Glomerular visceral epithelial cell (primary cell): ENCODE data around the gene RBFOX2.

Experiments
- DNase-seq: peaks from one replicate; pipeline ENCODE4 v3.0.0-alpha.2; 2016; ENCODE audit errors: extremely low spot score

Gene RBFOX2

DNA sequence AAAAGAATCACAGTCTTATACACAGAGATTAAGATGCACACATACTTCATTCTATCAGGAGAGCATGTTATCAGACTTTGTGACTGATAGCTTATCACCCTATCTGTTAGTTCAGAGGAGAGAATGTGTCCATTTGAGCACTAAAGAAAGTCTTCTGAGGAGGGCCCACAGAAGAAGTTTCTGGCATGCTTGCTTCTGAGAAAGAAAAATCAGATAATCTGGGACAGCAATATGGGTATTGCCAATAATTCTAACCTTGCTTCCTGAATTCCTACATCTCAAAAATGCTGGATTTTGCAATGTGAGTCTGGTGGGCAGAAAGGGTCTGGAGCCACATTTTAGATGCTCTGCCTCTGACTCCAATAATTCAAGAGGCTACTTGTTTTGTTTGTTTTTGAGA is 128.9 kb downstream of the RBFOX2 start:
- no peak for DNase-seq

DNA sequence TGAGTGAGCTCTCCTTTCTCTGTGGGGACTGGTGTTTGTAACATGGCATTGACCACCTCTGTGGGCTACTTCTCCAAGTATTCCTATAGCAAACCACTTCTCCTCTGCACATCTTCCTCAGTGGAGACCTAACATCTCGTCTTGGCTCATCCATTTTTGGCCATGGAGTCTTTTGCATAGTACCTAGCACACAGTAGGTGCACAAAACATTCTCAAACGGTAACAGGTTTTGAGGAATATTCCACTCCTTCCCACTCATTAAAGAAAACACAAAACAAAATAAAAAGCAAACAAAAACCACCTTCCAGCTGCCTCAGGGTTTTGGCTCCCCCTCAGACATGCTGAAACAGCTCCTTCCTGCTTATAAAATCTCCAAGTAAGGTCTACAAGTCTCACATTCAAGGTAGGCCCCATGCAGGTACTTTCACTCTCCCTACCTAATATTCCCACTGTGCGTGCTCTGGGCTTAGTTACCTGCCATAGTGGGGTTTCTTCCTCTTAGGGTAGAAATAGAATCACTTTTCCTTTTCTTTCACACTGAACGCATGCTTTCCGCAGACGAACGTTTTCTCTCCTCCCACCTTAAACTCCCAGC is 132.4 kb downstream of the RBFOX2 start:
- no peak for DNase-seq

DNA sequence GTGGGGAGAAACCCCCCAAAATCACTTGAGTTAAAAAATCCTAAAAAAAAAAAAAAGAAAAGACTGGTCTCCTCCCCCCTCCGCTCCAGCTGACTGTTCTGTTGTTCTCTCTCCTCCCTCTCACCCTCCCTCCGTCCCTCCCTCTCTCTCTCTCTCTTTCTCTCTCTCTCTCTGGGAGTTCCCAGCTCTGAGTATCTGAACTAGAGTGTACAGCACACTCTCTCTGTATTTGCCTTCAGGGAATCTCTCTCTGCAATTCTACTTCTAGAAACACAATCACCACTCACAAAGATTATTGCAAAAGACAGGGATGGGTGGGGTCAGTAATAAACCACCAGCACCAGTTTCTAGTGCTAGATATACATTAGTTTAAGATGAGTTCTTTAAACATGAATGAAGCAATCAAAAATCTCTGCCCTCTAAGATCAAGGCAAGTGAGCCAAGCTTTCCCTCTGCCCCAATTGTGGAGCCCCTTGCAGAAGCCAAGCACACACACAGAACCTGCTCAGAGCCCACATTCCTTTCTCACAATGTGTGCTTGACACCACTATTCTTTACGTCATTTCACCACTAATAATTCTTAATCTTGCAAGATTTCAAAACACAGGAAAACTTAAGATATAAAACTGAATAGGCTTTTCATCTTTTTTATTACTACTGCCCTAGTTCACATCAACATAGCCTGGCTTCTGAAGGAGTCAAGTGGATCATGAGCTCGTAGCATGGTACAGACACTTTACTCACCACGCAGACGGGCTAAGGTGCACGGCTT is 133.5 kb downstream of the RBFOX2 start:
- DNase-seq = no peak

GRCh38 chr22:35894464-35894878 is 134.2 kb downstream of the RBFOX2 start:
- DNase-seq = no peak

DNA sequence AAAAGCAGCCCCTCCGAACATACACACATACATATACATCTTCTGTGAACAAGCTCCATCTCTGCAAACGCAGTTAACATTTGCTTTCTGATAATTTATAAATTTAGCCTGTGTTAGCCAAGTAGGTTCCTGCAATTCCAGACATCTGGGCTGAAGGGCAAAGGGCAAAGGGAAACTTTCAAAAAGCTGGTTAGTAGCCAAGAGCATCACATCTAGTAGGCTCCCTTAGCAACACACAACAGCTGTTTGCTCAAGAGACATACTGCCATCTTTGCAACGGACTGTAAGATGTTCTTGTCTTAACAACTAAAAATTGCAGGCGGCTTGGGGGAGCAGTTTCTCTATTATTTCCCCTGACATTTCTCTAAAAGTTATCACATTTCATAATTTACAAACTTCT is 134.9 kb downstream of the RBFOX2 start:
- no peak for DNase-seq

- peak; percentile 43 for DNase-seq
These were observed 136.4 kb downstream of the RBFOX2 start for GRCh38 chr22:35892192-35892591.

- no peak for DNase-seq
These were observed 137.2 kb downstream of the RBFOX2 start for GRCh38 chr22:35891442-35891841.

DNA sequence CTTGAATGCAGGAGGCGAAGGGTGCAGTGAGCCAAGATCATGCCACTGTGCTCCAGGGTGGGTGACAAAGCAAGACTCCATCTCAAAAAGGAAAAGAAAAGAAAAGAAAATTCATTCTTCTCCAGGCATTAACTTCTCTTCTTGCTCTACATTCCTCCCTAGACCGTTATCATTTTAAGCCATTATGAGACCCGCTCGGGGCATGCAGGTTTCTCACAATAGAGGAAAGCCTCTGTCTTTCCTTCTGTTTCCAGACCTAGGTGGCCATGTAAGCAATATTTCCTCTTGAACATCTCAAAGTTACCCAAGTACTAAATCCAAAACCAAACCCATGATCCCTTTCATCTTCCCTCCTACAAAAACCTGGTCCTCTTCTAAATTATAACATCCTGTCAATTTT is 139.6 kb downstream of the RBFOX2 start:
- DNase-seq = no peak

DNA sequence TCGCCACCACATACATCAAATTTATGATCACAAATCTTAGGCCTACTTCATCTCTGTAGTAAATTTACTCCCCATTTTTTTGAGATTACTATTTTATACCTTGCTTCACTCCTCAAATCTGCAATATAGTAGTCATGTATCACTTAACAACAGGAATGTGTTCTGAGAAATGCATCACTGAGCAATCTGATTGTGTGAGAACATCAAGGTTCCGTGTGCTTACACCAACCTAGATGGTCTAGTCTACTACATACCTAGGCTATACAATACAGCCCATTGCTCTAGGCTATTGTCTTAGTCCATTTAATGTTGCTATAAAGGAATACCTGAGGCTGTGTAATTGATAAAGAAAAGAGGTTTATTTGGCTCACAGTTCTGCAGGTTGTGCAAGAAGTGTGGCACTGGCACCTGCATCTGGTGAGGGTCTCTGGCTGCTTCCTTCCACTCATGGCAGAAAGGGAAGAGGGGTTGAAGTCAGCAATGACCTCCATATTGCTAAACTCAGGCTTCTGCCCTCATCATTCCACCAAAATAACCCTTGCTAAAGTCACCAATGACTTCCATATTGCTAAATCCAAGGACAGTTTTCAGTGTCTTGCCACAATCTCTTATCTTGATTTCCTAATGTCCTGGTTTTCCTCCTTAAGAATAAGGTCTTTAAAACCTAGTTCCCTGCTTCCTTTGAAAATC is 140.3 kb downstream of the RBFOX2 start:
- DNase-seq = peak; percentile 47

DNA sequence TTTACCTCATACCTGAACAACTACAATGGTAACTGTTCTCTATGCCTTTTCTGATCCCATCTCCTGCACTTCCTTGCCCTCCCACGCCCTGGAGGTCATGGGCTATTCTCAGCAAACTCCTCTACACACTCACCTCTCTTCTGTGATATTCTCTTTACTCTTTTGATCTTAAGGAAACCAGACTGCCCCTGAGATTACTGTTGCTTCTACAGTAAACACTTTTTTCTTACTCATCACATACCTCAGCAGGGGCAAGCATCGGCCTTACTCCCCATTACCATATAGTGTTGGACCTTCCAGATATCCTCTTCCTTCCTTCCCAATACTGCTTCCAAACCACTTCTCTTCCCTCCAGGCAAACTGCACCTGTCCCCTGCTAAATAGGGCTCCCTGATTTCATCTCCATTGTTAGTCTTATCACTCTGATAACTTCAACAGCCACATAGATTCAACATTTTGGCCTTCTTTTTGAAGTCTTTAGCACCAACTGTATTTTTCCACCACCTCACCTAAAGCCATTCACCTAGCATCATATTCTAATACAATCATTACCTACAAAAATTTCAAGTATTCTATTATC is 141.2 kb downstream of the RBFOX2 start:
- no peak for DNase-seq

DNA sequence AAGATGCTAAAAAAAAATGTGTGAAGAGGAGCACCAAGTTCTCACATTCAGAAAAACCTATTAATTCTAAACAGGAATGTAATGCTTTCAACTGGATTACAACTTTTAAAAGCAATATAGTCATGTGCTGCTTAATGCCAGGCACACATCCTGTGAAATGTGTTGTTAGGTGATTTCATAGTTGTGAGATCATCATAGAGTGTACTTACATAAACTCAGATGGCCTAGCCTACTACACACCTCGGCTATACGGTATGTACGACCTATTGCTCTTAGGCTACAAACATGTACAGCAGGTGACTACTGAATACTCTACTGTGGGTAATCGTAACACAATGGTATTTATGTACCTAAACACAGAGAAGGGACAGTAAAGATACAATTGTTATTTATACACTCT is 142.3 kb downstream of the RBFOX2 start:
- DNase-seq = no peak

GRCh38 chr22:35884529-35884928 is 144.1 kb downstream of the RBFOX2 start:
- DNase-seq = no peak

- peak; percentile 35 for DNase-seq
These were observed 145.5 kb downstream of the RBFOX2 start for GRCh38 chr22:35883031-35883620.

DNA sequence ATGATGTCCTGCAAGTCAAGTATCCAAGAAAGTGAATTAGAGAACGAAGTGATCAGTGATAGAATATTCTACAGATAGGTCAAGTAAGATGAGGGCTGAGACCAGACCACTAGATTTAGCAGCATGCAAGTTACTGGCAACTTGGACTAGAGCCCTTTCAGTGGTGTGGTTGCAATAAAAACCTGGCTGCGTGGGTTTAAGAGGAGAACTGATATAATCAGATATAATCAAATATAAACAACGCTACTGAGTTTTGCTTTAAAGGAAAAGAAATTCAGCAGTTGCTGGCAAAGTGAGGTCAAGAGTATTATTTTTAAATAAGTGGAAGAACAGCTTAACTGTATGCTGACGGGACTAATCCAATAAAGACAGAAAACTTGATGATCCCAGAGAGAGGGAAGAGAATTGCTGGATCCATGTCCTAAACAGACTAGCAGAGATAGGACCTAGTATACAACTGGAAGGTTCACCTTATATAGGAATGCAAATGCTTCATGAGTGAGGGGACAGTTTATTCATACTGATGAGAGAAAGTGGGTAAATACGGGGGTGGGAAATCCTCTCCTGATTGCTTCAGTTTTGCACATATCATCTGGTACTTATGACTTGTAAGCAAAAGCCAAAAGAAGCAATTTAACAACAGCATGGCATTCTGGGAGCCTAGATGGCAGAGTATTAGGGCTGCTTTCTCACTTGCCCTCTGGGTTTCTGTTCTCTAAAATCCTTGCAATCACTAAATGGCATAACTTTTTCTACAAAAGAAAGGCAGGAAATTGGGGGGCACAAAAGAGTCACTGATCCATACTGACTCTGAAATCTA is 146.2 kb downstream of the RBFOX2 start:
- DNase-seq = no peak

DNA sequence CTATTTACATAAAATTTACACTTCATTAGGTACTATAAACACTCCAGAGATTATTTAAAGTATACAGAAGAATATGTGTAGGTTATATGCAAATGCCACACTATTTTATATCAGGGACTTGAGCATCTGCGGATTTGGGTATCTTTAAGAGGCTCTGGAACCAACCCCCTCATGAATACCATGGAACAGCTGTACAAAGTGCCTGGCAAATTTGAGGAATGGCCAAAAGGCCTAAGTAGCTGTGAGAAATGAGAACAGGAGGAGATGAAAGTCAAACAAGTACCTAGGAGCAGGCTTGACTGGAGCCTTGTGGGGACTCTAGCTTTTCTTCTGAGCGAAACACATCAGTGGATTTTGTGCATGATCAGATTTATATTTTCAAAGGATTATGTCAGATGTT is 149.3 kb downstream of the RBFOX2 start:
- DNase-seq = no peak

DNA sequence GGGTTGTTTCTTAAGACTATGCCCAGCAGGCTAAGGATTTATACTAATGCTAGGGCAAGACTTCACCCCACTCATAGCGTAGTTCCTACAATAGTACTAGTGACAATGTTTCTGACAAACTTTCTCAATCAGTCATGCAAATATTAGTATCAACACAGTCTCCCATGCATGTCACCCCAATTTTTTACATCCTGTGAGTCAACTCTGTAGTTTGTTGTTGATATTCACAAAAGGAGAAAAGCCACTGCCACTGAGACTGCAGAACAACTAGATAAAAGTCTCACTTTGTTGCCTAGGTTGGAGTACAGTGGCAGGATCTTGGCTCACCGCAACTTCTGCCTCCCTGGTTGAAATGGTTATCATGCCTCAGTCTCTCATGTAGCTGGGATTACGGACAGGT is 155.2 kb downstream of the RBFOX2 start:
- DNase-seq = no peak

DNA sequence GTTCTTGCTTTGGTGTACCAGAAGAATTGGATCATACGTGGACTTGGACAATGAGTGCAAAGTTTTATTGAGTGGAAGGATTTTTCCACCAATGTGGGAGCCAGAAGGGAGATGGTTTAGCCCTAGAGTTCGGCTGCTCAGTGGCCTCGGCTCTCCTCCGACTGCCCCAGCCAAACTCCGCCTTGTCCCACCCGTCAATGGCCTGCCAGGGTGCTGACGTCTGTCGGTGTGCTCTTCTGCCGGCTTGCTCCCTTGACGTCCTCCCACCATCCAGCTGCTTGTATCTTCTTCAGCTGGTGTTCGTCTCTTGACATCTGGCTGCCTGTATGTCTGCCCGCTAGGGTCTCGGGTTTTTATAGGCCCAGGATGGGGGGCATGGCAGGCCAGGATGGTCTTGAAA is 156.2 kb downstream of the RBFOX2 start:
- DNase-seq = no peak

DNA sequence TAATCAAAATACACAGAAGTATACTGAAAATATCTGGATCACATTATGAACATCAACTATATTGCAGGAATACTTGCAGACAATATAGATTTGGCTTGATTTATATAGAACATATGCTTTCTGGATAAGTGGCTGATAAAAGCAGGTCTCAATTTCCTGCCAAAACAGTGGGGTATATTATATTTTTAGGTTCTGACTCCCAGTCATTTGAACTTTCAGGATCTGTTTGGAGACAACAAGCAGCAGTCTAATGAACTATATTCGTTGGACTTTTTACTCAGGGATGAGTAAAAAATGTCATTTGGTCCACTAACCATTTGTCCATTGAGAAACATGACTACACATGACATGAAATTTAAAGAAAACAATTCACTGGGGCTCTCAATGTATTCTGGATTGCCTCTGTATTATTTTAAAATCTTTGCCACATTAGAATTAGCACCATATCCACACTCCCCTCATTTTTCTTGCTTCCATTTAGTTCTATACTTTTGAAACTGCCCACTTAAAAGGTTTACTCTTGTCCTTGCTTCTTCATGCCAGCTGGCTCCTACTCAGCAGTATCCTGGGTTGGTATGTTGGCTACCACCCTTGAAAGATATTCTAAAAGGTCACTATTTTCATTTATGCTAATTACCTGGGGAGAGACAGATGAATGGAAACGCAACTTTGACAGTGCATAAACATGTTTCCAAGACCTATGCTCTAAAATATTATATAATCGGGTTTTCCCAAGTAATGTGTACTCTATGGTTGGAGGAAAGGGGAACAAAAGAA is 157.9 kb downstream of the RBFOX2 start:
- DNase-seq = no peak

- DNase-seq = no peak
These were observed 159.7 kb downstream of the RBFOX2 start for GRCh38 chr22:35868938-35869337.

DNA sequence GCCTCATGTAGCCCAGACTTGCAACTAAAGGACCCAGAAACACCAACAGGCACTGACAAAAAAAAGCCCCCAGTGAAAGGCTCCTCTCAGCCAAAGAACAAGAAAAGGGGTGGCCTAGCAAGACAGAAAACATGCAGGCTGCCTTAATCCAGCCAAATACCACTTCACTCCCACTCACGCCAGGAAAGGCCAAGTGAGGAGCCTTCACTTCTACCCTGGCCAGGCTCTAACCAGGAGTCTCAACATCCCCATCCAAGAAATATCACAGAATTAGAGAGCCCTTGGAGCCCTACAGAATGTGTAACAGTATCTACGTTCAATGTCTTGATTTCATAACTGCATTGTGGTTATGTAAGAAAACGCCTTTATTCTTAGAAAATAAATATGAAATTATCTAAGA is 162.0 kb downstream of the RBFOX2 start:
- no peak for DNase-seq
